NCI-H446 treated with DMSO at 0.1 percent for 48 hours (cell line): ENCODE data around the gene KMT2B.
A peak's percentile ranks its signal among the peaks of the same experiment; 100 is the strongest.

Source experiments
- DNase-seq: peaks from one replicate; lab custom pipeline; 2025; lab: John Stamatoyannopoulos, UW

KMT2B gene

GRCh38 chr19:35742121-35742724 is 24.4 kb downstream of the KMT2B start, which contains the start of gene IGFLR1:
TSS of gene IGFLR1 (minus strand) at chr19:35742452. CDS start at chr19:35741180, 1,272 bp downstream.
- no peak for DNase-seq

GRCh38 chr19:35743640-35744429 is 26.0 kb downstream of the KMT2B start:
- no peak for DNase-seq

GRCh38 chr19:35744430-35745327 is 26.9 kb downstream of the KMT2B start:
- DNase-seq = peak; percentile 92

GRCh38 chr19:35745328-35746086 is 27.7 kb downstream of the KMT2B start, which contains the start of the genes PSENEN and U2AF1L4:
TSS of gene PSENEN (plus strand) at chr19:35745651. CDS start at chr19:35745931, 280 bp downstream.
TSS of gene U2AF1L4 (minus strand) at chr19:35745418. CDS start at chr19:35745391, 27 bp downstream.
- DNase-seq = peak; percentile 98

GRCh38 chr19:35746087-35746462 is 28.3 kb downstream of the KMT2B start:
- no peak for DNase-seq

- DNase-seq = no peak
Observed at GRCh38 chr19:35746531-35746930, 28.7 kb downstream of the KMT2B start.

GRCh38 chr19:35748106-35749020 is 30.6 kb downstream of the KMT2B start, which contains the start of gene LIN37:
TSS of gene LIN37 (plus strand) at chr19:35748576. CDS start at chr19:35748725, 149 bp downstream.
- DNase-seq = peak; percentile 98

- DNase-seq = no peak
Observed at GRCh38 chr19:35750167-35750566, 32.4 kb downstream of the KMT2B start.

- DNase-seq = no peak
Observed at GRCh38 chr19:35751839-35752745, 34.3 kb downstream of the KMT2B start.

GRCh38 chr19:35752746-35753350 is 35.0 kb downstream of the KMT2B start:
- DNase-seq = no peak

- DNase-seq = no peak
Observed at GRCh38 chr19:35753634-35754369, 36.0 kb downstream of the KMT2B start.

- no peak for DNase-seq
Observed at GRCh38 chr19:35754370-35755130, 36.7 kb downstream of the KMT2B start.

GRCh38 chr19:35755131-35755549 is 37.3 kb downstream of the KMT2B start:
- no peak for DNase-seq

GRCh38 chr19:35755550-35756376 is 38.0 kb downstream of the KMT2B start:
- no peak for DNase-seq

GRCh38 chr19:35756377-35757230 is 38.8 kb downstream of the KMT2B start, which contains the start of gene HSPB6:
TSS of gene HSPB6 (minus strand) at chr19:35757029. CDS start at chr19:35757008, 21 bp downstream.
- no peak for DNase-seq
